Body of pancreas (tissue), 4 donors: Measurements from ENCODE around the gene STIM2. TPM values are rescaled to one million over a fixed set of nuclear protein-coding genes. Genes with fewer than 3 reads are reported as not detected.

Experiments
- ATAC-seq: fragments of 150-250 bp; one replicate; pipeline ENCODE4 v1.9.1; 2016
- DNase-seq, 4 donors: peaks; one replicate each; pipeline ENCODE4 v3.0.0-alpha.2; 2019
- H3K27ac ChIP-seq, 4 donors: fragments of 200-600 bp; sonication (generic); 1 replicate in 3 of 4; 2 replicates in 1 of 4; pipeline versions ENCODE4 v1.5.1 to v1.6.1; 2016 to 2019; ENCODE audit warnings: mild to moderate bottlenecking in 1 of 4, mixed read lengths in 1 of 4, moderate library complexity in 1 of 4
- H3K27me3 ChIP-seq, 2 donors: fragments of 200-600 bp; sonication (generic); one replicate each; pipeline ENCODE4 v1.6.0; 2016; ENCODE audit warnings: mild to moderate bottlenecking in 1 of 2
- H3K36me3 ChIP-seq, 2 donors: fragments of 200-600 bp; sonication (generic); replicated peaks in 1 of 2; 2 replicates each; pipeline ENCODE4 v1.5.1; 2016; ENCODE audit warnings: low read depth in 2 of 2; ENCODE audit not compliant: insufficient read depth in 1 of 2
- H3K4me1 ChIP-seq: fragments of 200-600 bp; sonication (generic); one replicate; pipeline ENCODE4 v1.6.0; 2016
- H3K4me3 ChIP-seq, 2 donors: fragments of 200-600 bp; sonication (generic); 1 replicate in 1 of 2; 2 replicates in 1 of 2; pipeline ENCODE4 v1.5.1; 2016 to 2019
- H3K9me3 ChIP-seq, 3 donors: fragments of 200-600 bp; sonication (generic); 1 replicate in 2 of 3; 2 replicates in 1 of 3; pipeline ENCODE4 v1.5.1; 2016
- CTCF ChIP-seq, 7 experiments: fragments of 450-650 bp in 4 of 7; fragments of 200-600 bp in 3 of 7; sonication (generic) in 3 of 7; IDR thresholded peaks; one replicate each; pipeline ENCODE4 v1.5.1; 2016 to 2019; ENCODE audit warnings: antibody characterized with exemption in 7 of 7
- POLR2A ChIP-seq, 3 donors: fragments of 450-650 bp; IDR thresholded peaks; one replicate each; pipeline ENCODE4 v1.6.1; 2016; ENCODE audit warnings: antibody characterized with exemption in 3 of 3, mild to moderate bottlenecking in 2 of 3
- WGBS, 2 donors: methylation state at CpG; one replicate each; pipeline ENCODE4 v1.1.5; 2017; 5-methylcytosine and 5-hydroxymethylcytosine counted together
- intact Hi-C: fragments of 100-400 bp; cut with DNase I; formaldehyde crosslinking; loops from one replicate; pipeline ENCODE4 v1.15.1; 2023
- total RNA-seq, 2 donors: library from RNA; depleted of rRNA; stranded (reverse); fragments of >200 nt; gene quantifications; one replicate each; pipeline ENCODE4 v1.1.0, GENCODE V29; 2016

Gene STIM2
- total RNA-seq, 2 donors from 2014 or later, result 10.9 to 53.4 TPM

GRCh38 chr4:26878794-26879391 is 18.3 kb downstream of the STIM2 start:
- H3K36me3 ChIP-seq, result no peaks in the 10 kb centered on the region
- no peak for TF ChIP-seq CTCF (IDR thresholded peaks at IDR 0.05)
- TF ChIP-seq POLR2A (IDR thresholded peaks at IDR 0.05), result no peak
- H3K9me3 ChIP-seq, result no peaks in the 10 kb centered on the region
- no peak overlapping the region for H3K27ac ChIP-seq
- WGBS, 2 donors, result 82% methylated on average over 5 of the region's 5 CpGs
- intact Hi-C loops, result no loop called here
- peaks cover 10% of the 10 kb centered on the region for H3K4me1 ChIP-seq
- no peaks in the 10 kb centered on the region for H3K27me3 ChIP-seq
- DNase-seq (no peak), ATAC-seq (no peak)
- no peak overlapping the region for H3K4me3 ChIP-seq

DNA sequence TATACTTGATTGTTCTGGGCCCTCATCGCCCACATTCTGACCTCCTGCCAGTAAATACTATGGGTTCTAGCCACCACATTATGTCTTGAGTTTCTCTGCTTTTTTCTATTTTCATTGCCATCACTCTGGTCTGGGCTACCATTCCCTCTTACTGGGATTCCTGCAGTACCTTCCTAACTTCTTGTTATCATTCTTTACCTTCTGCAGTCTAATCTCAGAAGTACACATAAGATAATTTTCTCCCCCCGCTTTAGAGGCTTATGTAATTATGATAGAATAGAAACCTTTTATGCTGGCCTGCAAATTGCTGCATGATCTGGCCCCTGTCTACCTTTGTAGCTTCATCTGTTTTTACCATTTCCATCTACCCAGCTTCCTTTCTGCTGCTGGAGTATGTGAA is 19.2 kb downstream of the STIM2 start:
- Histone ChIP-seq H3K9me3 (no peaks in the 10 kb centered on the region), H3K4me1 (peaks cover 7% of the 10 kb centered on the region), H3K4me3 (no peak overlapping the region), H3K36me3 (no peaks in the 10 kb centered on the region), H3K27ac (no peak overlapping the region), H3K27me3 (no peaks in the 10 kb centered on the region)
- intact Hi-C loops, result no loop called here
- no peak for DNase-seq
- 48 to 70% methylated on average over 2 of the region's 2 CpGs for WGBS, 2 donors
- TF ChIP-seq CTCF (IDR thresholded peaks at IDR 0.05) (no peak), POLR2A (IDR thresholded peaks at IDR 0.05) (no peak)
- no peak for ATAC-seq

GRCh38 chr4:26884026-26884425 is 23.4 kb downstream of the STIM2 start:
- no peak overlapping the region for H3K27ac ChIP-seq
- ATAC-seq, result no peak
- WGBS, 2 donors, result 61 to 65% methylated on average over 2 of the region's 2 CpGs
- no peak for TF ChIP-seq POLR2A (IDR thresholded peaks at IDR 0.05)
- no peaks in the 10 kb centered on the region for H3K9me3 ChIP-seq
- peaks cover 13% of the 10 kb centered on the region for H3K4me1 ChIP-seq
- no peak for DNase-seq
- no peaks in the 10 kb centered on the region for H3K27me3 ChIP-seq
- intact Hi-C loops, result no loop called here
- H3K4me3 ChIP-seq, result no peak overlapping the region
- no peaks in the 10 kb centered on the region for H3K36me3 ChIP-seq

DNA sequence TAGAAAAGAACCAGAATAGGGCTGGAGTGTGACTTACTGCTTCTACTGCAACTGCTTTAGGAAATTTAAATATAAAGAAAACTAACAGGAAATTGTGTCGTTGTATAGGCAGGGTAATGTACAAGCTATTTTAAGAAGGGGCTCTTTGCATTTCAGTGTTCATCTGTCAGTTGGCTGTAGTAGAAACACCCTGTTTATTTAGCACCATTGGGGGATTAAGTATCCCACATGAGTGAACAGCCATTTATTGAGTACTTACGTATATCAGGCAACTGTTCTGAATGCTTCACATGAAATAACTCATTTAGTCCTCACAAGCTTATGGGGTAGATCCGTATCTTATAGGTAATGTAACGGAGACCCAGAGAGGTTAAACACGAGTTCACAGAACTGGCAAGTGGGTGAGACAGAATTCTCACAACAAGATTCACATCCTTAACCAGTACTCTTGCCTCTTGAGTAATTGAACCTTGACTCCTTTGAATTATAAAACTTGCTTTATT is 23.9 kb downstream of the STIM2 start:
- Histone ChIP-seq H3K36me3 (no peaks in the 10 kb centered on the region), H3K4me3 (no peak overlapping the region), H3K27ac (no peak overlapping the region), H3K9me3 (no peaks in the 10 kb centered on the region), H3K4me1 (peaks cover 17% of the 10 kb centered on the region), H3K27me3 (no peaks in the 10 kb centered on the region)
- TF ChIP-seq POLR2A (IDR thresholded peaks at IDR 0.05) (no peak), CTCF (IDR thresholded peaks at IDR 0.05) (no peak)
- intact Hi-C loops, result no loop called here
- DNase-seq (no peak), ATAC-seq (no peak)
- 74 to 90% methylated on average over 5 of the region's 5 CpGs for WGBS, 2 donors

GRCh38 chr4:26885912-26886274 is 25.3 kb downstream of the STIM2 start:
- H3K4me3 ChIP-seq, result no peak overlapping the region
- H3K9me3 ChIP-seq, result no peaks in the 10 kb centered on the region
- peak overlapping the region in 1 of 4 donors; percentile 53 for H3K27ac ChIP-seq
- no peaks in the 10 kb centered on the region for H3K27me3 ChIP-seq
- TF ChIP-seq POLR2A (IDR thresholded peaks at IDR 0.05) (no peak), CTCF (IDR thresholded peaks at IDR 0.05) (no peak)
- intact Hi-C loops, result no loop called here
- ATAC-seq, result no peak
- no peaks in the 10 kb centered on the region for H3K36me3 ChIP-seq
- DNase-seq, result peak in 1 of 4 donors; percentile 60
- 62 to 82% methylated on average over 2 of the region's 2 CpGs for WGBS, 2 donors
- H3K4me1 ChIP-seq, result peaks cover 12% of the 10 kb centered on the region
